ENCODE results near the gene NAALADL2.
"Not testable (repeated sequence)": the region's sequence is repeated elsewhere in the genome, so short reads cannot be mapped to it uniquely, and the experiment has no call there.

NAALADL2 gene

GRCh38 chr3:175311946-175312345 is 452.8 kb downstream of the NAALADL2 start:
- no peak for DNase-seq (ENCODE audit: low read depth)

GRCh38 chr3:175312791-175313190 is 453.7 kb downstream of the NAALADL2 start:
- peak; percentile 12 for DNase-seq (ENCODE audit: low read depth)

DNA sequence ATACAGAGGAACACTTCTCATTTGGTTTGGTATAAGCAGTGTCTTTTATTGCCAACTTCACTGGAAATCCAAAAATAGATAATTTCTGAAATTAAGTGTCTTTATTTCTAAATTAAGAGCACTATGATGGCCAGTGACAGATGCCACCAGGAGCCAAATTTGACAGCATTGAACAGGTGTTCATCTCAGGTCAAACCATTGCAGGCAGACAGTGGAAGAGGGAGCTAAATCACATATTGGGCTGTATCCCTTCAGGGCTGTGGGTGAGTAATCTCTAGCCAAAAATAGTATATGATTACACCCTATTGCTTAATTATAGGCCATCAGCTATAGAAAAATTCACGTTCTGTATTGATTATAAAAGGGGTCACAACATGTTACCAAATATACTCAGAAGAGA is 457.7 kb downstream of the NAALADL2 start:
- DNase-seq (ENCODE audit: low read depth): no peak

GRCh38 chr3:175325440-175325839 is 466.3 kb downstream of the NAALADL2 start:
- no peak for DNase-seq (ENCODE audit: low read depth)

GRCh38 chr3:175326041-175326440 is 466.9 kb downstream of the NAALADL2 start:
- no peak for DNase-seq (ENCODE audit: low read depth)

DNA sequence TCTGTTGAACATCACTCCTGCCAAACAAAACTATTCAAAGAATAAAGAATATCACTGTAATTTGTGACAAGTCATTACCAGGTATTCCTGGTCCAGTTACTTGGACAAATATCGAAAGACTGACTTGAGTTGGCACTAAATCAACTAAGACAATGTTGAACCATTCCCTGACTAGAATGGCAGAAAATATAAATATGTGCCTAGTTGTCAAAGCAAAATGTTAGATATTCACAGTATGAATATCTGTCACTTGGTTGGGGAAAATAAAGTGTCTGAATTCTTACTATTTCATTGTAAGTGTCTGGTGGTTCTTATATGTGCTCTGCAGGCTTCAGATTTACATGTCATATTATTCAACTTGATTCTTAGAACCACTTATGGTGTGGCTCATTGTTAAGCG is 470.2 kb downstream of the NAALADL2 start:
- no peak for DNase-seq (ENCODE audit: low read depth)

GRCh38 chr3:175335229-175335628 is 476.1 kb downstream of the NAALADL2 start:
- DNase-seq (ENCODE audit: low read depth): no peak

DNA sequence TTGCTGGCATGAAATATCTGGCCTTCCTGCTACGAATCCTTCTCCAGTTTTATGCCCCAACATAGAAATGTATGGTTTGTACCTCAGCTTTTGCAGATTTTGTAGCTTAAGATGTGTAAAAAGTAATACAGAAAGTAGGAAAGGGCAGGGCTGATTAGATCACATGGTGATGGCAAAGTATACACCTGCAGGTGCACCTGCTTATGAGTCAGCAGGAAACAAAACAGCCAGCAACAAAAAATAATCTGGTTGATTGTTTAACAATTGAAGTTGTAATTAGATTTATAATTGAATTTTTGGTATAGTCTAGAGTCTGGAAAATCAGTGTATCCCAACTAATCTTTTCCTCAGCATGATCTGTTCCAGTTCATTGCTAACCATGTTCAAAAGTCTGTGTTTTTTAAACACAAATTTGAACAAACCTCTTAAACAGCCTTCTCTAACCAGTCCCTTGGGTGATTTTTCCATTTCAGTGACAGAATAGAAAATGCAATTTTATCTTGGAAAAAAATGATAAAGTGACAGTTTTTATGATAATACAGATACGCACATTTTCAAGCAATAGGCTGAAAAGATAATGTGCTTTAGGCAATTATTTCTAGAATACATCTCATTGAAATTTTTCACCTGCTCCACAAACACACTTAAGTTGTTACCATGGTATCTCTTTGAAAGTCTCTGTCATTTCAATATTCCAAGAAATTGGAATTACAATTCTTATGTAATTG is 477.4 kb downstream of the NAALADL2 start:
- no peak for DNase-seq (ENCODE audit: low read depth)

DNA sequence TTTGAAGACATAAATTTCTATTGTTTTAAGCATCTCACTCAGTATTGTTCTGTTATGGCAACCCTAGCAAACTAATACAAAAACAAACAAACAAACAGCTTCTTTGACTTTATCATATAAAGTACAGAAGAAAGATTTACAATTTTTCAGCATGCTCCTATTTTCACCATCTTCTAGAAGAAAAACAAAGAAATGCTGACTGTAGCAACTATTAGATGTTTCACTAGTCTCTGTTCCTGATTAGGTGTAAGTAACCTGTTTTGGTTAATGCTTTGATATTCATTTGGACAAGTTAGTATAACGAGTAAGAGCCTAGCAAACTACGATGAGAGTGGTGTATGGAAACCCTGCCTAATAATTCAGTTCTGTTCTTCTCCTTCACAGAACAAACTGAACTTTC is 478.5 kb downstream of the NAALADL2 start:
- DNase-seq (ENCODE audit: low read depth): no peak

GRCh38 chr3:175338775-175339535 is 479.8 kb downstream of the NAALADL2 start:
- DNase-seq (ENCODE audit: low read depth): peak; percentile 29

DNA sequence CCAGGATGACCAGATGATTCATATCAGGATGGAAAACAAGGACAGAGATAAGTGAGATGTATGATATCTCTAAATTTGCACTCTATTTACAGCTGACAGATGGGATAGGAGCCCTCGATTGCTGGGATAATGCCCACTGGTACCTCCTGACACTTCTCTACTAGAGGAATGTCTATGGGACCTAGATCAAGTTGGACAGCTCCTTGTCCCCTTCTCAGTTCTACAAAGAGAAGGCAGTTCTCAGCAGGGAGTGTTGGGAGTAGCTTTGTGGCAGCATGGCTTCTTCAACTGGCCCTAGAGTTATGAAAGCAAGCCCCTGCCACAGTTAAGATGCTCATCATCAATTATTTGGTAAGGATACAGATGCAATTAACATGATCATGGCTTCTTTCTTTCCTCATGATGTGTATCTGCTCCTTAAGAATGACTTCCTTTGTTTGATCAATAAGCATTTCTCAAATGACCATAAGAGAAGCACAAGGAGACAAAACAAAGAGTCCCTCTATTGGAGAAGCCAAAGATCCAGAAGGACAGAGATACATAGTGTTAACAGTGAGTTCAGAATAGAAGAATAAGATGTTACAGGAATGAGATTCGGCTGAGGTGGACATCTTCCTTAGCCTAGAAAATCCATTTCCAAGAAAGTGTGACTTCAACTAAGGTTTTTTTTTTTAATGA is 481.3 kb downstream of the NAALADL2 start:
- no peak for DNase-seq (ENCODE audit: low read depth)

- peak; percentile 28 for DNase-seq (ENCODE audit: low read depth)
Observed at GRCh38 chr3:175342196-175342595, 483.1 kb downstream of the NAALADL2 start.

DNA sequence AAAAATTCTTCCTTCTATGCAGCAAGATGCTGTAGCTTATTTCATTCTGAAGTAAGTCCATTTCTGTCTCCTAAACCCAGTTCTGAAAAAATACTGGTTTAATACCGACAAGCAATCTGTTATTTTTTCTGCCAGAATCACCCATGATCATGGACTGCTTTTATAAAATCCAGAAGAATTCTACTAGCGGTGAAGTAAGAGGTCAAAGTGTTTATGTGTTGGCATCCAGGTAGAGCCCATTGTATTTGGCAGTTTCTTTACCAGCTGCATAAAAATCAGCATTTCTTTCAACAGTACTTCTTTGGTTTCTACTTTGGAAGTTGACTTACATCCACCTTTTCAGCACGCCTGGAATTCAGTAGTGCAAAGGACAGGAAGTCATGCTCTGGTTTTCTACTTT is 484.8 kb downstream of the NAALADL2 start:
- no peak for DNase-seq (ENCODE audit: low read depth)

GRCh38 chr3:175346573-175347356 is 487.6 kb downstream of the NAALADL2 start:
- DNase-seq (ENCODE audit: low read depth): peak; percentile 94

- DNase-seq (ENCODE audit: low read depth): no peak
Observed at GRCh38 chr3:175349168-175349567, 490.0 kb downstream of the NAALADL2 start.

DNA sequence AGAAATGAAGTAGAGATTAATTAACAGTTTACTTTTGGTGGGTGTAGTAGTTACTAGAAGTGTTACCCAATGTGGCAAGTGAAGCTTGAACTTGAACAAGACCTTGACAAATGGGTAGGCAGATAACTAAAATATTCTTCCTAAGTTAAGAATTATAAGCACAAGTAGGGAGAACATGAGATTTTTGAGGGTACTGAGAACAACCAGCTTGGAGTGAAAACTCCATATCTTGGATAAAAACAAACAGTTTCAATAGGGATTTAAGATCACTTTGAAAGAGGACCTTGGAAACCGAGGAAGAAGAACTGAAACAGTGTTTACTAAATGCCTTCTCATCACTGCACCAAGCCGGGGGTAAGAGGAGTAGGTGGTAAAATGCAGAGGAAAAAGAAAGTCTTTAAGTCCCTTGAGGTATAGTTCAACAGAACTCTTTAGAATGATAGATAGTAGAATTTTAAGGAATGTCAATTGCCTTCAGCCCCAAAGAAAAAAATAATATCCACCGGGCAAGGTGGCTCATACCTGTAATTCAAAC is 496.7 kb downstream of the NAALADL2 start:
- no peak for DNase-seq (ENCODE audit: low read depth)

DNA sequence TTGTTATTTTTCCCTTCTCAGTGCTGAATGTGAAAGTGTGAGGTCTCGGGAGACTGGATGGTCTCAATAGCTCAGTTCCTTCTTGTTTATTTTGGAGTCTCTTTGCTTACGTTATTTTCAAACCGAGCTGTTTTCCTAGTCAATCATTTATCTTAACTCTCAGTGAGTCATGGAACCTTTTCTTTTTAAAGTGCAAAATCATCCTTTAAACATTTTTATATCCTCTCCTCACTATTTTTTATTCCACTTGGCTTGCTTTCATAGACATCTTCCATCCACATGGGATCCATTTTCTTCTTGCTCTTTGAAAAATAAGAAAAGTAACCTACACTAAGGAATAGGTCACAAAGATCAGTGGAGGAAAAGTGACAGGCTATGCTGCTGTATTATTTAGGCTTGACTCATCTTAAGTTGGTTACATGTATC is 497.8 kb downstream of the NAALADL2 start:
- peak; percentile 5 for DNase-seq (ENCODE audit: low read depth)

DNA sequence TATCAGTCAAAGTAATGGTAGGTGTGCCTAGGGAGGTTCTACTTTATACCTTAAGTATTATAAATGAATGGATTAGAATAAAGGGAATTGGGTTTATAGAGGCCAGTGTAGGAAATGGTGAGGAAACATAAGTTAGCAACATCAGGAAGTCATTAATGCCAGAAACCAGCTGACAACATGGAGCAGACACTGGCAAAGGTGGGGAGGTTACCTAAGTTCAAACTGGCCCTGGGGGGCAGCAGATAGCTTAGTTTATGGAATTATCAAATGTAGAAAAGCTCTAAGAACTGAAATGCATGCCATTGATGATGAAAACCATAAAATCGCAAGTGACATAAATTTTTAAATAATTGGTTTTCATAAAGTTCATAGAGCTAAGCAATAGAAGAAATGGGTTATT is 498.6 kb downstream of the NAALADL2 start:
- no peak for DNase-seq (ENCODE audit: low read depth)

GRCh38 chr3:175358935-175359334 is 499.8 kb downstream of the NAALADL2 start:
- DNase-seq (ENCODE audit: low read depth): no peak

GRCh38 chr3:175370426-175370825 is 511.3 kb downstream of the NAALADL2 start:
- peak; percentile 11 for DNase-seq (ENCODE audit: low read depth)

DNA sequence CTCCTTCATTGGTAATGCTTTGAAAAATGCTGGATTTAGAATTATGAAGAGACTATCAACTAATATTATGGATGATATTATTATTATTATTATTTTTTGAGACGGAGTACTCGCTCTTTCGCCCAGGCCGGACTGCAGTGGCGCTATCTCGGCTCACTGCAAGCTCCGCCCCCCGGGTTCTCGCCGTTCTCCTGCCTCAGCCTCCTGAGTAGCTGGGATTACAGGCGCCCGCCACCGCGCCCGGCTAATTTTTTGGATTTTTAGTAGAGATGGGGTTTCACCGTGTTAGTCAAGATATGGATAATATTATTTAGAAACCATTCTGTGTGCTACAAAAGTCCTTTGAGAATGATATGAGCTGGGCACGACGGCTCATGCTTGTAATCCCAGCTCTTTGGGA is 512.1 kb downstream of the NAALADL2 start:
- DNase-seq (ENCODE audit: low read depth): not testable (repeated sequence)

GRCh38 chr3:175374705-175375104 is 515.6 kb downstream of the NAALADL2 start:
- DNase-seq (ENCODE audit: low read depth): no peak
